HUES64 (cell line): ENCODE measurements around the gene SDC1.

Source experiments
- H3K27ac ChIP-seq: 2 replicates; pipeline ENCODE4 v1.7.0; 2013; ENCODE audit warnings: low read depth, low read length, inconsistent platforms
- H3K27me3 ChIP-seq: 2 replicates; pipeline ENCODE4 v1.6.1; 2013; ENCODE audit warnings: mild to moderate bottlenecking, low read length; ENCODE audit not compliant: insufficient read depth
- H3K36me3 ChIP-seq: 2 replicates; pipeline ENCODE4 v1.6.1; 2013; ENCODE audit warnings: mild to moderate bottlenecking, low read length; ENCODE audit not compliant: insufficient read depth
- H3K4me1 ChIP-seq: 2 replicates; pipeline ENCODE4 v1.6.1; 2013; ENCODE audit warnings: mild to moderate bottlenecking, low read length, moderate library complexity; ENCODE audit not compliant: insufficient read depth
- H3K4me3 ChIP-seq: 2 replicates; pipeline ENCODE4 v1.5.1; 2013; ENCODE audit warnings: mild to moderate bottlenecking, low read length, moderate library complexity
- H3K9ac ChIP-seq: 2 replicates; pipeline ENCODE4 v1.6.1; 2013; ENCODE audit warnings: mild to moderate bottlenecking, low read depth, low read length
- H3K9me3 ChIP-seq: 2 replicates; pipeline ENCODE4 v1.6.1; 2013; ENCODE audit warnings: low read depth, low read length; ENCODE audit not compliant: insufficient read depth
- WGBS: fragments of 150-250, 120-280 bp; methylation state at CpG from one replicate; pipeline ENCODE4 v1.1.7; 2013; ENCODE audit warnings: missing lambda C conversion rate; 5-methylcytosine and 5-hydroxymethylcytosine counted together

Gene SDC1

GRCh38 chr2:20172273-20173055, 52.5 kb downstream of the SDC1 start:
- Histone ChIP-seq H3K4me3 (no peak overlapping the region), H3K27ac (no peak overlapping the region), H3K36me3 (no peaks in the 10 kb centered on the region), H3K9me3 (no peaks in the 10 kb centered on the region), H3K27me3 (no peaks in the 10 kb centered on the region; the same call in 1 of the 2 replicates), H3K9ac (no peak overlapping the region), H3K4me1 (peaks cover 12% of the 10 kb centered on the region)
- 88% methylated on average over 13 of the region's 13 CpGs for WGBS

- H3K4me3 ChIP-seq: no peak overlapping the region
- no peak overlapping the region for H3K27ac ChIP-seq
- WGBS: 90% methylated on average over 3 of the region's 3 CpGs
- H3K27me3 ChIP-seq: no peaks in the 10 kb centered on the region; the same call in 1 of the 2 replicates
- H3K9me3 ChIP-seq: no peaks in the 10 kb centered on the region
- H3K9ac ChIP-seq: no peak overlapping the region
- H3K4me1 ChIP-seq: peaks cover 14% of the 10 kb centered on the region
- H3K36me3 ChIP-seq: no peaks in the 10 kb centered on the region
Observed at GRCh38 chr2:20171445-20171977, 53.4 kb downstream of the SDC1 start.

GRCh38 chr2:20170704-20171250, 54.2 kb downstream of the SDC1 start:
- peaks cover 20% of the 10 kb centered on the region for H3K4me1 ChIP-seq
- no peak overlapping the region for H3K4me3 ChIP-seq
- H3K27ac ChIP-seq: no peak overlapping the region
- H3K27me3 ChIP-seq: no peaks in the 10 kb centered on the region; the same call in 1 of the 2 replicates
- WGBS: 95% methylated on average over 12 of the region's 14 CpGs
- no peak overlapping the region for H3K9ac ChIP-seq
- H3K36me3 ChIP-seq: no peaks in the 10 kb centered on the region
- H3K9me3 ChIP-seq: no peaks in the 10 kb centered on the region

- no peaks in the 10 kb centered on the region for H3K36me3 ChIP-seq
- no peak overlapping the region for H3K27ac ChIP-seq
- no peak overlapping the region for H3K9ac ChIP-seq
- no peak overlapping the region for H3K4me3 ChIP-seq
- H3K9me3 ChIP-seq: no peaks in the 10 kb centered on the region
- WGBS: 73% methylated on average over 16 of the region's 16 CpGs
- no peaks in the 10 kb centered on the region; the same call in 1 of the 2 replicates for H3K27me3 ChIP-seq
- peaks cover 20% of the 10 kb centered on the region for H3K4me1 ChIP-seq
Observed at GRCh38 chr2:20169796-20170703, 54.9 kb downstream of the SDC1 start.

- Histone ChIP-seq H3K9me3 (no peaks in the 10 kb centered on the region), H3K9ac (no peak overlapping the region), H3K27me3 (no peaks in the 10 kb centered on the region; the same call in 1 of the 2 replicates), H3K27ac (no peak overlapping the region), H3K4me1 (peaks cover 20% of the 10 kb centered on the region), H3K36me3 (no peaks in the 10 kb centered on the region), H3K4me3 (no peak overlapping the region)
- 90% methylated on average over 26 of the region's 26 CpGs for WGBS
Observed at GRCh38 chr2:20168727-20169696, 55.9 kb downstream of the SDC1 start.

- Histone ChIP-seq H3K4me1 (peaks cover 19% of the 10 kb centered on the region), H3K9me3 (no peaks in the 10 kb centered on the region), H3K36me3 (no peaks in the 10 kb centered on the region), H3K4me3 (no peak overlapping the region), H3K9ac (no peak overlapping the region), H3K27me3 (no peaks in the 10 kb centered on the region; the same call in 1 of the 2 replicates), H3K27ac (no peak overlapping the region)
- WGBS: 92% methylated on average over 17 of the region's 17 CpGs
Observed at GRCh38 chr2:20168048-20168726, 56.7 kb downstream of the SDC1 start.

- WGBS: 82% methylated on average over 4 of the region's 4 CpGs
- Histone ChIP-seq H3K9me3 (no peaks in the 10 kb centered on the region), H3K4me1 (peaks cover 15% of the 10 kb centered on the region), H3K27me3 (no peaks in the 10 kb centered on the region), H3K4me3 (no peak overlapping the region), H3K36me3 (no peaks in the 10 kb centered on the region), H3K9ac (no peak overlapping the region), H3K27ac (no peak overlapping the region)
Observed at GRCh38 chr2:20167356-20167755, 57.6 kb downstream of the SDC1 start.

GRCh38 chr2:20165677-20166509, 59.0 kb downstream of the SDC1 start:
- H3K27me3 ChIP-seq: no peaks in the 10 kb centered on the region
- 78% methylated on average over 9 of the region's 9 CpGs for WGBS
- no peak overlapping the region for H3K9ac ChIP-seq

GRCh38 chr2:20164734-20165478, 60.0 kb downstream of the SDC1 start:
- Histone ChIP-seq H3K9me3 (no peaks in the 10 kb centered on the region), H3K9ac (no peak overlapping the region), H3K4me3 (no peak overlapping the region), H3K36me3 (no peaks in the 10 kb centered on the region), H3K27me3 (no peaks in the 10 kb centered on the region), H3K27ac (no peak overlapping the region), H3K4me1 (peaks cover 9% of the 10 kb centered on the region)
- 93% methylated on average over 3 of the region's 3 CpGs for WGBS

More at GRCh38 chr2:20165677-20166509, 59.0 kb downstream of the SDC1 start:
- peaks cover 15% of the 10 kb centered on the region for H3K4me1 ChIP-seq
- H3K4me3 ChIP-seq: no peak overlapping the region
- H3K9me3 ChIP-seq: no peaks in the 10 kb centered on the region
- no peak overlapping the region for H3K27ac ChIP-seq
- H3K36me3 ChIP-seq: no peaks in the 10 kb centered on the region
